EL (cell line): ENCODE data around the gene REPS2.
A peak's percentile ranks its signal among the peaks of the same experiment; 100 is the strongest.

Experiments
- DNase-seq: peaks from one replicate; pipeline ENCODE4 v3.0.0-alpha.2; 2016

Gene REPS2

DNA sequence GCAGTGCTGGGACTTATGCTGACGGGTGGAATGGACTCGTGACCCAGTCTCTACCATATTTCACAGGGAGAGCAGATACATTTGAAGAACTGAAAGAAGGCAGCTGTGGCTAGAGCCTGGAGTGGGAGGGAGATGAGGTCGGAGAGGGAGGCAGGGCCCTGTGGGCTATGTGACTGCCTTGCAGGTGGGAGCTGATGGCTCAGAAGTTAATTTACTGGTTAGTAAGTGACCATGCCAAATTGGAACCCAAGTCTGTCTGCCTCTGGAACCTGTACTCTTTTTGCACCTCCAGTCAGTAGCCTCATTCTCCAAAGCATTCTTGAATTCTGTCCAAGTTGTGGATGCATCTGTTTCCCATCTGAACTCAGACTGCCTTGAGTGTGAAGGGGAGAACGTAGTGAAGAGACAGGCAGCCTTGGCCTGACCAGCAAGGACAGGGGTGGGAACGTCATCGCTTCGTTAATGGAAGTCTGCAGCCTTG is 92.3 kb downstream of the REPS2 start:
- DNase-seq = peak; percentile 0

DNA sequence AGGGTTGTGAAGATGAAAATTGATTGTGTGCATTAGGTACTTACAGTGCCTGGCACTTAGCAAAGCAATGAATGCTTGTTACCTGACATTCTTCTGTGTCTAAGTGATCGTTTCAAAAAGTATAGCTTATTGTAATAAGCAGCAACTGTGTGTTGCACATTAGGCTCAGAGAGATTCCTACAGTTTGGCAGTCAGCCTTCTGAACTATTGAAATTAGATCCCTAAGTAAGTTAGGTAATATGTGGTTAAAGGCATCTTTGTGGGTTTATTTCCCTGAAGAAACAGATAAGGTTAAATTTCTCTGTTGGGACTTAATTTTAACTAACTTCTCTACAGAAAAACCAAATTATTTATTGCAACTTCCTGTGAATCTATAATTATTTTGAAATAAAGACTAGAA is 93.4 kb downstream of the REPS2 start:
- DNase-seq = no peak

DNA sequence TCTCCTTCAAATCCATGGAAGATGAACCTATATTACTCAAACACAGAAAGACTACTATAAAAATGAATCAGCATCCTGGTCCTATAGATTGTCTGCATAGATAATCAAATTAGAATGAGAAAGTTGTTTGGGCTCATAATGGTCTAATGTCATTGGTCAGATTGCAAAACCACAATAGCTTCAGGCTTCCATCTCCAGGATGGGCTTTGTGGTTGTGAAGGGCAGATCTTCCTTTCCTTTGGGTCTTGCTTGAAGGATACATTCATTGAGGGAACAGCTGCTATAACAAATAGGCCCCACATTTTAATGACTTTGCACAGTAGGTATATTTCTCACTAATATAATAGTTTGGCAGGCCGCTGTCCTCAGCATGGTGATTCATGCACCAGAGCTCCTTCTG is 94.3 kb downstream of the REPS2 start:
- no peak for DNase-seq

DNA sequence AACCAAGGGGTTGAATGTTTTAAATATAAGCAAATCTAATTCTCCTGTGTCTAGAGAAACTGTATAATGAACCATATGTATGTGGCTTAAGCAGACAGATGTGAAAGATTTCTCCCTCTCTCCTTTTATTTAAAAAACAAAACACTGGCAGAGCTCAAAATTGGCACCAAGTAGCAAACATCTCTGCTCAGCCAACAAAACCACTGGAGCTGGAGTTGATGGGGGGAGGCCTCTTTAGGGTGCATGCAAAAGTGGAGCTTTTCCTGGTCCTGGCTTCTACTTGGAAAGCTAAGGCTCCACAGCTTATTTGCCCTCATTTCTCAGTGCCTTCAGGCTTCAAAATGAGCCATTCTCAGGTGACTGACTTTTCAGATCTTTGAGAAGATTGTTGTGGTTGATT is 95.6 kb downstream of the REPS2 start:
- DNase-seq = no peak

DNA sequence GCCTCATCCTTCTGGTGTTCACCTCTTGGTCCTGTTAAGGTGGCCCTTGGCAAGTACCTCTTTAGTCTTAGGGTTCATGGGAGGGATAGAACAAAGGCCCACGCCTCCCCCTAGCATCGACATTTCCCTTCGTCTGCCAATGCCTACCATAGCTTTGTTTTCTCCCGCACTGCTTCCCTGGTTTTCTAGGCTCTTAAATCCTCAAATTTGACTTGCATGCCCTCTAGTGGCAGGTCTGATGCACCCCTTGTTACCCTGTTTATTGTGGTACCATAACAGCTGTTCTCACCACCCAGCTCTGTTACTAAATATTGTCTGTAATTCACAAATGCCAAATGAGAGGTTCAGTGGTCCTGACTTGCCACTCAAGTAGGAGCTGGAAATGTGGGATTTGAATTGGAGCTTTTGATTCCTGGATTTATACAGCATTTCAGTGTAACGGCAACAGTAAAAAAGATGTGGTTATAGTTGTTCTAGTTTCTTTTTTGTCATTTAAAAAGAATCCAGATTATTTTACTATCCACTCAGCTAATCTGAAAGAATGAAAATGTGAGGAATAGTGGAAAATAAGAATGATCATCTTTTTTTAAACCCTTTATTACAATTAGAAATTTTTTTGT is 100.1 kb downstream of the REPS2 start:
- peak; percentile 44 for DNase-seq

DNA sequence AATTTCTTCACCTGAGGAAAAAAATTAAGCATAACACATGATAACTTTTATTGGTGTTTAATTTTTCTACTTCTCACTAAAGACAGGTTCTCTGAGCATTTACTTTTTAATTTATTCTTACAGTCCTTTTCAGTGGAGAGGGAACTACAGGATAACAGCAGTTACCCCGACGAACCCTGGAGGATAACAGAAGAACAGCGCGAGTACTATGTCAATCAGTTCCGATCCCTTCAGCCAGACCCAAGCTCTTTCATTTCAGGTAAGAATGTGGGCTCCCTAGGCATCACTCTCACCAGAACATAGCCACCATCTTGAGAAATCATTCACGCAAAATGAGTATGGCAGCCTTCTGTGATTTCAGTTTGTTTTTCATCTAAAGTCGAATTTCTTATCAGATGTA is 100.8 kb downstream of the REPS2 start:
- DNase-seq = no peak

DNA sequence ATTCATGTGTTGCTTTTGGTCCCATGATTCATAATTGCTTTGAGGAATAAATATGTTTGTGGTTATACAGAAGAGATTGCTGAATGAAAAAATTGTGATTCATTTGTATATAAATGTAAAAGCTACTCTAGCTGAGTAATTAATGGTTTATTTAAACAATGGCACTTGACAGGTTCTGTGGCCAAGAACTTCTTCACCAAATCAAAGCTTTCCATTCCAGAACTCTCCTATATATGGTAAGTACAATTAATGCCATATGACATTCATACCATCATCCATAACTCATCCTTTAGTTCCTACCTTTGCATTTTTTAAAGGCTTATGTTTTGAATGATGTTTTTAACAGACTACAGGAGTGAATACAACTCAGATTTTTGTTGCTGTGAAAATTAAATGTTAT is 105.8 kb downstream of the REPS2 start:
- no peak for DNase-seq

DNA sequence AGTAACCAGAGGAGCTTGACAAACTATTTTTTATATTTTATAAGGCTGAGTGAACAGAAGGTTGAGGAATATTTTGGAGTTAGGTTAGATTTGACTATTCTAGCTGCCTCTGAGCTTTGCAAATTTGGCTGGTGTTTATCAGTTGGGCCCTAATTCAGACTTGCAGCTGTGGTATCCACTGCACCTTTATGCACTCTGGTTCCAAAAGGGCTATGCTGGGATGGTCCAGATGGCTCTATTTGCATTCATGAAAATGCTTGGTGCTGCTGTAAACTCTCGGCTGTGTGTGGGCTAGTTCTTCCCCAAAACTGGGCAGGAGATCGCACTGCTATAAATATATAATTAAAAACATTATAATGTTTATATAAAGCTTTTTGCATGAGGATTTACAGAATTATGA is 106.3 kb downstream of the REPS2 start:
- DNase-seq = no peak

DNA sequence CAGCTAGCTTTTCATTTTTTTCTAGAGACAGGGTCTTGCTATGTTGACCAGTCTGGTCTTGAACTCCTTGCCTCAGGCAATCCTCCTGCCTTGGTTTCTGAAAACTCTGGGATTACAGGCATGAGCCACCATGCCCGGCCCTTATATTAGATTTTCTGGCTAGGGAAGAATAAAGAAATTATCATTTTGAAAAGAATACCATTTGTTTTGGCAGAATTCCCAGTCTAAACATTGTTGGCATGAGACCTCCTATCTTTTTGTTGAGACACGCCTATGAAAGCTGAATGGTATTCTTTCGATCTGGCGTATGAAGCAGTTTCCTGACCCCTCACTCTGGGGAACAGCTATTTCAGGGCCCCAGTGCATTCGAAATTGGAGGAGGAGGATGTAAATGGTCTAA is 107.0 kb downstream of the REPS2 start:
- no peak for DNase-seq

DNA sequence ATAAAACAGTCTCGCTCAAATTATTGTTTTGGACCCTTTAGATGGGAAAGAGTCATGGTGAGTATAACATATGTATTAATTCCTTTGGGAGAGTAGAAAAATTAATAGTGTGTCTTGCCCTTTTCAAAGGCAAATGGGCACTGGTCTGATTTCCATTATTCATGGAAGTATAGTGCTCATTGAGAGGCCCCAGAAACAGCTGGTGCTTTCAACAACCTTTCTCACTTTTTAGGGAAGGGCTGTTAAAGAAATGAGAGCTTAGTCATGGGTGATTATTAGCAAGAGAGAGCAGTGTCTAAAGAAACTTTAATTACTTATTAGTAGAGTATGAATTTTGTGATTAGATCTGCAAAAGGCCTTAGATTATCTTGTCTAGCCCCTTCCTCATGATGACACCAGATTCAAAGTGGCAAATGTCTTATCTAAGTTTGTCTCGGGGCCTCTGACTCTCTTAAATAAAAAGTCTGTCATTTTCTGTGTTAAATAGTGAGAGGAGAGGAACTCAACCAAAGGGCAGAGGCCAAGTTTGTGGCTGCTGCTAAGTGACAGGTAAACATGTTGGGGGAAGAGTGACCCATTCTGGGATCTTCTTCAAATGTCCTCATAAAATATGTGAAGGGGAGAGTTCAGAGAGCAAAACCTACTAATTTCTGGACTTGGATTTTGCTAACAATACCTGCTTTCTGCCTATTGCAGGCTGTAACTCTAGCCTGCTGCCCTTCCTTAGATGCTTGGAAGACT is 110.6 kb downstream of the REPS2 start:
- no peak for DNase-seq

DNA sequence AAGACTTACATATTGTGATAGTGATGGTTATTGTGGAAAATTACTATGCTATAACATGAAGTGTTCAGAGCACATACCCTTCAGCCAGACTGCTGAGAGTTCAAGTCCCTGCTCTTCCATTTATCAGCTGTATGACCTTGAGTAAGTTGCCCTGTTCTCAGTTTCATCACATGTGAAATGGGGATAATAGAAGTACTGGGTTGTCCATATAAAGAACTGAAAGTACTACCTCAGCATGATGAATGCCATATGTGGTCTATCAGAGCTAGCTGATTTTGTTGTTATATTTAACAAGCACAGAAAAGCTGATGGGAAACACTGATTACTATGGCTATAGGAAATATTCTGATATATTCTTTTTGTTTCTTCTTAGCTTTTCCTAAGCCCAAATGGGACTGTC is 115.6 kb downstream of the REPS2 start:
- no peak for DNase-seq

DNA sequence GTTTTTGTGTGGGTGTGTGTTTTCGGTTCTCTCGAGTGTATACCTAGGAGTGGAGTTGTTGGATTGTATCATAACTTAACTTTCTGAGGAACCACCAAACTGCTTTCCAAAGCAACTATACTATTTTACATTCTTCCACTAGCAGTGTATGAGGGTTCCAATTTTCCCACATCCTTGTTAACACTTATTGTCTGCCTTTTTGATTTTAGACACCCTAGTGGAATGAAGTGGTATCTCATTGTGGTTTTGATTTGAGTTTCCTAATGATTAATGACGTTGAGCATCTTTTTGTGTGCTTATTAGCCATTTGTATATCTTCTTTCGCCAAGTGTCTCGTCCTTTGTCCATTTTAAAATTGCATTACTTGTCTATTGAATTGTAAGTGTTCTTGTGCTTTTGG is 118.6 kb downstream of the REPS2 start:
- DNase-seq = no peak

DNA sequence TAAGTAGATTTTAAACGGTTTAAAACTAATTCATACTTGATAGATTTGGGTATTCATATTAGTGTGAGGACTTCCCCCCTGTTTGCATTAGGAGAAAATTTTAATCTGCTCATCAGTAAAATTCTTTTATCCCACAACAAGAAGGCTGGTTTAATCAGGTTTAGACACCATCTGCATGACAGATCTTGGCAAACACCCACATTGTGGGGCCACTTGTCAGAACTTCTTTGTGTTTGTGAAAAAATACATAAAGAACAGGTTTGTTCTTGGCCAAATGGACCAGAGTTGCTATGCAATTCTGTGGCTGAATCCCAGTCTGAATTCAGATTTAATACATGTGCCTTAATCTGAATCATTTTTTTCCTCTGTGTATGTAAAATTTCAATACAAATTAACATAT is 121.1 kb downstream of the REPS2 start:
- no peak for DNase-seq

DNA sequence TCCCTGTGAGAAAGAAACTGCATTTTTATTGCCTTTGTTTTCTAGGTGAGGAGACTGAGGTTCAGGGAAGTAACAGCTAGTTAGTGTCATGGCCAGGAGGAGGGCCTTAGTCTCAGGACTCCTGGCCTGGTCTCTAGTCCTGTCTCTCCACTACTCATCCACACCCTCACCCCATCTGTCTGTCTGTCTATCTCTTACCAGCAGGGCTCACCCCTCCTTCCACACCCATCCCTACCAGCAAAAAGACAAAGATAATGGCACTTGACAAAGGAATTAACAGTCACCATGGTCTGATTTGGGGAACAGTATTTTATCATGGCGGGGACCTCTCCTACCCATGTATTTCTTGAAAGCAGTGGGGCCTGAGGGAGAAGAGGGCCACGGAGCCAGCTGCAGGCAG is 125.8 kb downstream of the REPS2 start:
- no peak for DNase-seq

DNA sequence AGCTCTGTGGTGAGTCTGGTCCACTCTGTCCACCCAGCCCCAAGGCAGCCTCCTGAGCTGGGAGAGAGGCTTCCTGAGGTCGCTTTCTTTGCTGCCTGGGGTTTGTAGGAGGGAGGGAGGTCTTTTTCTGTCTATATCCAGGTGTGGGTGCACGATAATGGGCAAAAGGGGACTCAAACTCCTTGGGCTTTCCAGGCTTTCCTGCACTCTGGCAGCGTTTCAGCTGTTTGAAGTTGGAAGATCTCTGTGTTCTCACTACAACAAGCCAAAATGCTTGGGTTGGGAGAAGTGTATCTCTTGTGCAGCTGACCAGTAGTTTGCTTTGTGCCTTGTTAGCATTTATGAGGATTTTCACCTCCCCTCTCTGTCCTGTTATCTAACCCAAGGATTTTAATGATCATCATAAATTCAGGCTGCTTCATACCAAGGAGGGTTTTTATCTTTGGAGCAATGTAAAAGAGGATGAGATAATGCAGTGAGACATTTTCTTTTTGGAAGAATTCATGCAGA is 126.3 kb downstream of the REPS2 start:
- DNase-seq = no peak

DNA sequence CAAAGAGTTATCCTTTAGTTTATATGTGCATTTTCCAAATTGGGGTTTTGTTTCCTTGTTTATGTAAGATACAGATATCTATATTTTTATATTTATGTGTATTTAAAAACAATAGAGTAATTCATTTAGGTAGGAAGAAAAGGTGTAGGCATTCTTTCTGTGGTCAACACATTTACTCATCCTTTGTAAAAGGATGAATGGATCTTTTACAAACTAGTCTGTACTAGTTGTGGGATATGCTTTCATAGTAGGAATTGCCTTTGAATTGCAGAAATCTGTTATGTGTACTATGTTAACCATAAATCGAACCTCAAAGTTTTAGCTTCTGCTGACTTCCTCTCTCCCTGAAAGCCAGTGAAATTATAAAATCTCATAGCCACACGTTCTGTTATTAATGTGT is 128.5 kb downstream of the REPS2 start:
- no peak for DNase-seq

DNA sequence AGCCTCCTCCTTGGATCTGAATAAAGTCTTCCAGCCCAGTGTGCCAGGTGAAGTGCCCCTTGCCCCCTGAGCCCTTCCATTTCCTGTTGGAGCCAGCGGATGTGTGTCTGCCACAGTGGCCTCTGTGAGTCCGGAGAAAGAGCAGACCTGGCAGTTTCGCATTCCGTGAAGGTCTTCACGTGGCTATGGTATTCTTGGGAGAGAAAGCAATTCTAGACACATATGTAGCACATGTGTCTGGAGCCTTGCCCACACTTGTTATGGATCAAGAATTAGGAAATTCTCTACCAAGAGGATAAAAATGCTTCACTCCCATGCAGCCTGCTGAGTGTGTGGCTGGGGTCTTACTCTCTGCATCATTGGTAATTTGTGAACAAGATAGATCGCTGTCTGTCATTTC is 130.9 kb downstream of the REPS2 start:
- DNase-seq = no peak

DNA sequence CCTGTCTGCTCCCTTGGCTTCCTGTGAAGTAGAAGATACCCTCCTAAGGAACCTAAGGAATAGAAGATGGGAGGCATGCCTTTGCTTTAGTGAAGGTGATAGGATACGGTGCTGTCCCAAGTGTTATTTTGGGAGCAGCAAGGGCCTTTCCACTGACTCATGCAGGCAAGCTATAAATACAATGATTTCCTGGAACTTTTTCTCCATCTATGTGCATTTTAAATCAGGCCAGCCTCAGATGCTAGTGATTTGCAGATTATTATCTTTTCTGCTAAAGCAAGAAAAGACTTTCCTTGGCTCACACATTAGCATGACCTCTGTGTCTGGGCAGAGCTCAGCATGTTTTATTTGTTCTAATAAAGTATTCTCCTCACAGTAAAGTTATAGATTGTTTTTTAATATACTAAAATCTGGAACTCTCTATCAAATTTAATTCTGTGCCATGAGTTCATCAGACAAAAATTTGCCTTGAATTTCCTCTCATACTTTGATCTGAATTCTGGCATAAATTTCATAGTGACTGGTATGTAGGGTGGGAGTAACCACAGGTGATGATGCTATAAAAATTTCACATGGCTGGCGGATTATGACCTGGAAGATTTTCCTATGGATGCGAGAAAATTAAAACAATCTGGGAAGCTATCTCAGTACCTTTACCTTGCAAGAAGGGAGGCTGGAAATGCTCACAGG is 131.7 kb downstream of the REPS2 start:
- DNase-seq = peak; percentile 13

DNA sequence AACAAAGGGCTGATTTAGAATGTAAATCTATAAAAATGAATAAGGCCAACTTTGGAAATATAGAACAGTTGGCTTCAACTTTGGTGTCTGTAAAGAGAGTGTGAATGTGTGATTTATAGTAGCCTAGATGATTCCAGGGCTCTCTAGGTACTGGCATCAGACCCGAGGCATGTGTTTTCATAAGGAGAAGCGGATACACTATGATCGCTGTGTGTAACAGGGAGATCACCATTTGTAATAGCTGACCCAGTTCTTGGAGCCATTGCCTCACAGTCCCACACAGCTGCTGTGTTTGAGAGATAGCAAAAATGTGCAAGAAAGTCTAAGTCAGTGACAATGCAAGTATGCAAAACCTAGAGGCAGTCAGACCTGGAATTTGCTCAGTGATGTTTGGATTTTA is 135.1 kb downstream of the REPS2 start:
- no peak for DNase-seq

DNA sequence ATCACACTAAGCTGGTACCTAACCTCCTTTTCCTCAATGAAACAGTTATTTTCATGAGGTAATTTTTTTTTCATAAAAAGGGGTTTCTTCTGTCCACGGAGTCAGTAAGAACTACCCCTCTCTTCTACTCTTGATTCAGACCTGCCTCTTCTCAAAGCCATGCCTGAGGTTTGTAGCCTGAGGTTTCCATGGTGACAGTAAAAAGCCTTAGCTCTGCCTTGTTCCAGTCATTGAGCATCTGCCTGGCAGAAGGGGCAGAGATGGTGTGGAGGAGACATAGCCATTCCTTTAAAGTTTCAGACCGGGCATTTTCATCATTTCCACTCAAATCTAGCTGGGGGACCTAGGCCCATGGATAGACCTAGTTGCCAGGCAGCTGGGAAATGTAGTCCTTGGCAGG is 135.5 kb downstream of the REPS2 start:
- DNase-seq = no peak

DNA sequence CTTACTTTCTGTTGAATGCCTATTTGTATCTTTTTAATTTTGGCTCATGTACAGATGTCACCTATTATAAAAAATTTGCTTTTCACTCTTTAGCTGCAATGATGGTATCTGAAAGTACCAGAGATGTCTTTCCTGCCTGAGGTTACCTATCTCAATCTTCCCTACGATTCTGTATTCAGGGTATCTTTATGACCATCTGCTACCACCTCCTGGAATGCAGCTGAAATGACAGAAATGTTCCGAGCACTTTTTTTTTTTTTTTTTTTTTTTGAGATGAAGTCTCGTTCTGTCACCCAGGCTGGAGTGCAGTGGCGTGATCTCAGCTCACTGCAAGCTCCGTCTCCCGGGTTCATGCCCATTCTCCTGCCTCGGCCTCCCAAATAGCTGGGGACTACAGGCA is 136.4 kb downstream of the REPS2 start:
- DNase-seq = no peak

DNA sequence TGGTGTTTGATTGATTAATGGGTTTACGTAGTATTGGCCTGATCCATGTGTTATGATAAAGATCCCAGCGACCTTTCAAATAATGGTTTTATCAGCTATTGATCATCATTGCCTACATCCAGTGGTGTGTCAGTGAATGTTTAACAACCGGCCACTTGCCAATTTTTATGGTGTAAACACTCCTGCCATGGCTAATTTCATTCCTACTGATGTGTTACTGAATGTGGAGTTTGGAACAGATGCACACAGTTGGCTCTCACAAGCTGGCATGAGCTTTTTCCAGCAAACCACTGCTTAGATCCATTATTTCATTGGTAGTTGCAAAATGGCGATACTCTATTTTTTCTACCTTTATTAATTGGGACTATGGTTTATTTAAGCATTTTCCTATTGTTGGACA is 139.9 kb downstream of the REPS2 start:
- no peak for DNase-seq

DNA sequence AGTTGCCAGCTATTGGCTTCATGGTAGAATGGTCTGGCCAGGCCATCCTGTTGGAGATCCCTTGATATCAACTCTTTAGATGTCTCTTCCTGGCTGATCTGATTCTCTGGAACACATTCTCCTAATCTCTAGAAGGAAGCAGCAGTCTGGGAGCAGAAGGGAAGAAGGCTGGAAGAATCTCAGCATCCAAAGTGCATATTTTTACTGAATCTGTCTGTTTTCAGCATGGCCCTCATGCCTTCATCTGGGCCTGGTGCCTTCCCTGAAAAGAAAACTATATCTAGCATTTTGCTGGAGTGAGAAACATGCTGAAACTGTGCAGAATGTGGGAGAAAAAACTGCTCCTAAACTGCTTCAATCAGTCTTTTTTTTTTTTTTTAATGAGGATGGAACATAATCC is 148.7 kb downstream of the REPS2 start:
- DNase-seq = no peak
